Body of pancreas (tissue), 4 donors: ENCODE measurements around the gene EGLN1. TPM values are rescaled to one million over a fixed set of nuclear protein-coding genes. Genes with fewer than 3 reads are reported as not detected.

Experiments used
- ATAC-seq: fragments of 150-250 bp; one replicate; pipeline ENCODE4 v1.9.1; 2016
- DNase-seq, 4 donors: peaks; one replicate each; pipeline ENCODE4 v3.0.0-alpha.2; 2019
- H3K27ac ChIP-seq, 4 donors: fragments of 200-600 bp; sonication (generic); 1 replicate in 3 of 4; 2 replicates in 1 of 4; pipeline versions ENCODE4 v1.5.1 to v1.6.1; 2016 to 2019; ENCODE audit warnings: mild to moderate bottlenecking in 1 of 4, mixed read lengths in 1 of 4, moderate library complexity in 1 of 4
- H3K27me3 ChIP-seq, 2 donors: fragments of 200-600 bp; sonication (generic); one replicate each; pipeline ENCODE4 v1.6.0; 2016; ENCODE audit warnings: mild to moderate bottlenecking in 1 of 2
- H3K36me3 ChIP-seq, 2 donors: fragments of 200-600 bp; sonication (generic); replicated peaks in 1 of 2; 2 replicates each; pipeline ENCODE4 v1.5.1; 2016; ENCODE audit warnings: low read depth in 2 of 2; ENCODE audit not compliant: insufficient read depth in 1 of 2
- H3K4me1 ChIP-seq: fragments of 200-600 bp; sonication (generic); one replicate; pipeline ENCODE4 v1.6.0; 2016
- H3K4me3 ChIP-seq, 2 donors: fragments of 200-600 bp; sonication (generic); 1 replicate in 1 of 2; 2 replicates in 1 of 2; pipeline ENCODE4 v1.5.1; 2016 to 2019
- H3K9me3 ChIP-seq, 3 donors: fragments of 200-600 bp; sonication (generic); 1 replicate in 2 of 3; 2 replicates in 1 of 3; pipeline ENCODE4 v1.5.1; 2016
- CTCF ChIP-seq, 7 experiments: fragments of 450-650 bp in 4 of 7; fragments of 200-600 bp in 3 of 7; sonication (generic) in 3 of 7; IDR thresholded peaks; one replicate each; pipeline ENCODE4 v1.5.1; 2016 to 2019; ENCODE audit warnings: antibody characterized with exemption in 7 of 7
- POLR2A ChIP-seq, 3 donors: fragments of 450-650 bp; IDR thresholded peaks; one replicate each; pipeline ENCODE4 v1.6.1; 2016; ENCODE audit warnings: antibody characterized with exemption in 3 of 3, mild to moderate bottlenecking in 2 of 3
- WGBS, 2 donors: methylation state at CpG; one replicate each; pipeline ENCODE4 v1.1.5; 2017; 5-methylcytosine and 5-hydroxymethylcytosine counted together
- intact Hi-C: fragments of 100-400 bp; cut with DNase I; formaldehyde crosslinking; loops from one replicate; pipeline ENCODE4 v1.15.1; 2023
- total RNA-seq, 2 donors: library from RNA; depleted of rRNA; stranded (reverse); fragments of >200 nt; gene quantifications; one replicate each; pipeline ENCODE4 v1.1.0, GENCODE V29; 2016

The EGLN1 gene
- total RNA-seq, 2 donors from 2014 or later, result 37.6 to 42.2 TPM

DNA sequence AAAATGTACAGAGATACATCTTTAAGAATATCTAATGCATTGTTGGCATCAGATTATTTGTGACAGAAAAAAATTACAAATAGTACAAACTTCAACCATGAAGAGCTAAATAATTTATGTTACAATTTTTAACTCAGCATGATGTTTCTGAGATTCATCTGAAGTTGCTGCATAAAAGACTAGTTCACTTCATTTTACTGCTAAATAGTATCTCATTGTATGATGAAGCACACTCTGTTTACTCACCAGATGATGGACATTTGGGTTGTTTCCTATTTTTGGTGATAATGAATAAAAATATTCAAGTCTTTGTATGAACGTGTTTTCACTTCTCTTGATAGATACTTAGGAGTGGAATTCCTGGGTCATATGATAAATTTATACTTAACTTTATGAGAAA is 20.6 kb downstream of the EGLN1 start:
- Histone ChIP-seq H3K4me1 (peaks cover 47% of the 10 kb centered on the region), H3K9me3 (no peaks in the 10 kb centered on the region), H3K27ac (no peak overlapping the region), H3K27me3 (no peaks in the 10 kb centered on the region), H3K36me3 (no peaks in the 10 kb centered on the region), H3K4me3 (no peak overlapping the region)
- intact Hi-C loops, result no loop called here
- ATAC-seq, result no peak
- 3 to 15% methylated on average over 1 of the region's 1 CpG for WGBS, 2 donors
- no peak for DNase-seq
- TF ChIP-seq CTCF (IDR thresholded peaks at IDR 0.05) (no peak), POLR2A (IDR thresholded peaks at IDR 0.05) (no peak)

- DNase-seq, result no peak
- Histone ChIP-seq H3K27me3 (no peaks in the 10 kb centered on the region), H3K4me3 (no peak overlapping the region), H3K27ac (peak overlapping the region in 1 of 4 donors; percentile 15), H3K9me3 (no peaks in the 10 kb centered on the region), H3K4me1 (peaks cover 70% of the 10 kb centered on the region), H3K36me3 (no peaks in the 10 kb centered on the region)
- ATAC-seq, result no peak
- 67 to 81% methylated on average over 4 of the region's 4 CpGs for WGBS, 2 donors
- TF ChIP-seq CTCF (IDR thresholded peaks at IDR 0.05) (no peak), POLR2A (IDR thresholded peaks at IDR 0.05) (no peak)
- intact Hi-C loops, result no loop called here
These were observed 24.0 kb downstream of the EGLN1 start for GRCh38 chr1:231397886-231398671.

GRCh38 chr1:231396643-231397042 is 25.4 kb downstream of the EGLN1 start:
- Histone ChIP-seq H3K36me3 (no peaks in the 10 kb centered on the region), H3K9me3 (no peaks in the 10 kb centered on the region), H3K4me3 (no peak overlapping the region), H3K27me3 (no peaks in the 10 kb centered on the region), H3K4me1 (peaks cover 75% of the 10 kb centered on the region), H3K27ac (peak overlapping the region in 3 of 4 donors; percentile 53 to 88 (median 74))
- ATAC-seq, result no peak
- intact Hi-C loops, result no loop called here
- TF ChIP-seq POLR2A (IDR thresholded peaks at IDR 0.05) (no peak), CTCF (IDR thresholded peaks at IDR 0.05) (no peak)
- DNase-seq, result no peak
- 87 to 93% methylated on average over 2 of the region's 2 CpGs for WGBS, 2 donors

DNA sequence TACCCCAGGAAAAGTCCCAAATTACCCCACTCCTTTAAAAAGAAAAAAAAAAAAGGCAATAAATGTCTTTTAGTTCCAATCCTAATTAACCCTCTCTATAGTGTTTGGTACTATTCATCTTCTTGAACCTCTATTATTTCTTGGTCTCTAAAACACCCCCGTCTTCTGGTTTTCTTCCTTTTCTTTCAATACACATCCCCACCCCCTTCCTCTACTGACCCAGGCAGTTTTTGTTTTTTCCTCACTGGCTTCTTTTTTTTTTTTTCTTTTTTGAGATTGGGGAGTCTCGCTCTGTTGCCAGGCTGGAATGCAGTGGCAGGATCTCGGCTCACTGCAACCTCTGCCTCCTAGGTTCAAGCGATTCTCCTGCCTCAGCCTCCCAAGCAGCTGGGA is 26.1 kb downstream of the EGLN1 start:
- peaks cover 72% of the 10 kb centered on the region for H3K4me1 ChIP-seq
- H3K27me3 ChIP-seq, result no peaks in the 10 kb centered on the region
- H3K27ac ChIP-seq, result peak overlapping the region in 3 of 4 donors; percentile 53 to 88 (median 74)
- TF ChIP-seq POLR2A (IDR thresholded peaks at IDR 0.05), result no peak
- no peak for TF ChIP-seq CTCF (IDR thresholded peaks at IDR 0.05)
- no peak overlapping the region for H3K4me3 ChIP-seq
- intact Hi-C loops, result no loop called here
- ATAC-seq (no peak), DNase-seq (no peak)
- H3K36me3 ChIP-seq, result no peaks in the 10 kb centered on the region
- no peaks in the 10 kb centered on the region for H3K9me3 ChIP-seq
- WGBS, 2 donors, result 86 to 87% methylated on average over 4 of the region's 4 CpGs
